Breast epithelium (tissue), 3 donors: ENCODE data around the gene MYADML2.

Source experiments
- CTCF ChIP-seq, 3 donors: fragments of 450-650 bp; IDR thresholded peaks; one replicate each; pipeline ENCODE4 v1.5.1; 2016 to 2017; ENCODE audit warnings: antibody characterized with exemption in 3 of 3, mild to moderate bottlenecking in 3 of 3, moderate library complexity in 3 of 3
- POLR2A ChIP-seq: fragments of 450-650 bp; IDR thresholded peaks from one replicate; pipeline ENCODE4 v1.6.1; 2016; ENCODE audit warnings: antibody characterized with exemption, mild to moderate bottlenecking, moderate library complexity
- POLR2AphosphoS5 ChIP-seq, 3 donors: sonication (generic); formaldehyde crosslinking; IDR thresholded peaks; one replicate each; pipeline ENCODE4 v1.6.1; 2017; ENCODE audit warnings: antibody characterized with exemption in 3 of 3

- TF ChIP-seq POLR2A, result no peak
- no peak for TF ChIP-seq CTCF (IDR thresholded peaks at IDR 0.05)
- no peak for TF ChIP-seq POLR2AphosphoS5 (IDR thresholded peaks at IDR 0.05)
Measured at GRCh38 chr17:81900181-81900820, 46.7 kb downstream of the MYADML2 start.
